GM23338 (cell line): ENCODE results near the gene INHBC.

ENCODE experiments used
- CREB1 ChIP-seq: fragments of 250-450 bp; sonication (Bioruptor Pico); IDR thresholded peaks from 2 replicates; pipeline ENCODE4 v1.5.0; 2020; ENCODE audit warnings: low read depth, mild to moderate bottlenecking, moderate library complexity
- EZH2 ChIP-seq: fragments of 200-600 bp; sonication (generic); IDR thresholded peaks from one replicate; pipeline ENCODE4 v1.8.0; 2017; ENCODE audit warnings: antibody characterized with exemption, mild to moderate bottlenecking, low read depth; ENCODE audit not compliant: unreplicated experiment
- EZH2phosphoT487 ChIP-seq: fragments of 200-600 bp; sonication (generic); IDR thresholded peaks from one replicate; pipeline ENCODE4 v1.8.1; 2018; ENCODE audit warnings: antibody characterized with exemption; ENCODE audit not compliant: unreplicated experiment
- POLR2AphosphoS5 ChIP-seq: IDR thresholded peaks from 2 replicates; pipeline ENCODE4 v1.6.1; 2016; ENCODE audit warnings: antibody characterized with exemption, low read depth
- TF ChIP-seq, protein P1 (sequence below), 2 experiments: fragments of 200-600 bp in 1 of 2; sonication (generic) in 1 of 2; conservative IDR thresholded peaks; 2 replicates each; pipeline versions ENCODE4 v1.5.1 to v1.6.1; 2016 to 2017; ENCODE audit warnings: antibody characterized with exemption in 2 of 2, low read depth in 2 of 2, mild to moderate bottlenecking in 2 of 2, moderate library complexity in 1 of 2
- TF ChIP-seq, protein P2 (sequence below): IDR thresholded peaks from one replicate; pipeline ENCODE4 v1.6.1; 2018; ENCODE audit warnings: antibody characterized with exemption; ENCODE audit not compliant: unreplicated experiment

GRCh38 chr12:57490126-57490525, 55.5 kb downstream of the INHBC start:
- TF ChIP-seq, protein P1, sequence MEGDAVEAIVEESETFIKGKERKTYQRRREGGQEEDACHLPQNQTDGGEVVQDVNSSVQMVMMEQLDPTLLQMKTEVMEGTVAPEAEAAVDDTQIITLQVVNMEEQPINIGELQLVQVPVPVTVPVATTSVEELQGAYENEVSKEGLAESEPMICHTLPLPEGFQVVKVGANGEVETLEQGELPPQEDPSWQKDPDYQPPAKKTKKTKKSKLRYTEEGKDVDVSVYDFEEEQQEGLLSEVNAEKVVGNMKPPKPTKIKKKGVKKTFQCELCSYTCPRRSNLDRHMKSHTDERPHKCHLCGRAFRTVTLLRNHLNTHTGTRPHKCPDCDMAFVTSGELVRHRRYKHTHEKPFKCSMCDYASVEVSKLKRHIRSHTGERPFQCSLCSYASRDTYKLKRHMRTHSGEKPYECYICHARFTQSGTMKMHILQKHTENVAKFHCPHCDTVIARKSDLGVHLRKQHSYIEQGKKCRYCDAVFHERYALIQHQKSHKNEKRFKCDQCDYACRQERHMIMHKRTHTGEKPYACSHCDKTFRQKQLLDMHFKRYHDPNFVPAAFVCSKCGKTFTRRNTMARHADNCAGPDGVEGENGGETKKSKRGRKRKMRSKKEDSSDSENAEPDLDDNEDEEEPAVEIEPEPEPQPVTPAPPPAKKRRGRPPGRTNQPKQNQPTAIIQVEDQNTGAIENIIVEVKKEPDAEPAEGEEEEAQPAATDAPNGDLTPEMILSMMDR (conservative IDR thresholded peaks at IDR 0.05; ENCODE audit: low read depth in 2 of 2), result no peak
- TF ChIP-seq EZH2 (no peak), EZH2phosphoT487 (no peak), POLR2AphosphoS5 (no peak), CREB1 (CRISPR knock-in tag) (no peak)
- TF ChIP-seq, protein P2, sequence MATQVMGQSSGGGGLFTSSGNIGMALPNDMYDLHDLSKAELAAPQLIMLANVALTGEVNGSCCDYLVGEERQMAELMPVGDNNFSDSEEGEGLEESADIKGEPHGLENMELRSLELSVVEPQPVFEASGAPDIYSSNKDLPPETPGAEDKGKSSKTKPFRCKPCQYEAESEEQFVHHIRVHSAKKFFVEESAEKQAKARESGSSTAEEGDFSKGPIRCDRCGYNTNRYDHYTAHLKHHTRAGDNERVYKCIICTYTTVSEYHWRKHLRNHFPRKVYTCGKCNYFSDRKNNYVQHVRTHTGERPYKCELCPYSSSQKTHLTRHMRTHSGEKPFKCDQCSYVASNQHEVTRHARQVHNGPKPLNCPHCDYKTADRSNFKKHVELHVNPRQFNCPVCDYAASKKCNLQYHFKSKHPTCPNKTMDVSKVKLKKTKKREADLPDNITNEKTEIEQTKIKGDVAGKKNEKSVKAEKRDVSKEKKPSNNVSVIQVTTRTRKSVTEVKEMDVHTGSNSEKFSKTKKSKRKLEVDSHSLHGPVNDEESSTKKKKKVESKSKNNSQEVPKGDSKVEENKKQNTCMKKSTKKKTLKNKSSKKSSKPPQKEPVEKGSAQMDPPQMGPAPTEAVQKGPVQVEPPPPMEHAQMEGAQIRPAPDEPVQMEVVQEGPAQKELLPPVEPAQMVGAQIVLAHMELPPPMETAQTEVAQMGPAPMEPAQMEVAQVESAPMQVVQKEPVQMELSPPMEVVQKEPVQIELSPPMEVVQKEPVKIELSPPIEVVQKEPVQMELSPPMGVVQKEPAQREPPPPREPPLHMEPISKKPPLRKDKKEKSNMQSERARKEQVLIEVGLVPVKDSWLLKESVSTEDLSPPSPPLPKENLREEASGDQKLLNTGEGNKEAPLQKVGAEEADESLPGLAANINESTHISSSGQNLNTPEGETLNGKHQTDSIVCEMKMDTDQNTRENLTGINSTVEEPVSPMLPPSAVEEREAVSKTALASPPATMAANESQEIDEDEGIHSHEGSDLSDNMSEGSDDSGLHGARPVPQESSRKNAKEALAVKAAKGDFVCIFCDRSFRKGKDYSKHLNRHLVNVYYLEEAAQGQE, result no peak
